ENCODE data around the gene P2RX3. TPM values are rescaled to one million over a fixed set of nuclear protein-coding genes. Genes with fewer than 3 reads are reported as not detected.

P2RX3 gene
- total and polyA plus RNA-seq, 9 donors, result 0.12 to 0.13 TPM; not detected in 7

DNA sequence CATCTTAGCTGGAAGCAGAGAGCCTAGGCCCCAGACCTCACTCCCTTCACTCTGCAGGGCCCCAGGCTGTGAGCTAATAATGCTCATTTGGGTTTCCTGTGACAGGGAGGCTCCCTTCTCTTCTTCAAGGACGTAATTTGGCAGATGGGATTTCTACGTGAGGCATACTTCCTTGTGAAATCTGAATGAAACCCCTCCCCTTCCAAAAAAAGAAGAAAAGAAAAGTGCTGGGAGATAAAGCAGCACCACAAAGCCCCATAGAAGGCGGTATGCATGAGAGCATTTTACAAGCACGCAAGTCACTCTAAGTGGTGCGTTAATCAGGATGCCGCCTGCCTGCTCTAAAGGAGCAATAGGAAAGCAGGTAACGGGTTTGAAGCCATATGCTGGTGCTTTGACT, 5.7 kb downstream of the P2RX3 start:
- no peaks in the 10 kb centered on the region for H3K4me1 ChIP-seq (ENCODE audit: insufficient read depth)
- no peak overlapping the region for H3K27ac ChIP-seq
- no peak overlapping the region for H3K4me3 ChIP-seq
- DNase-seq, result no peak
- 66 to 72% (median 70%) methylated on average over 7 of the region's 7 CpGs for WGBS, 3 donors
- TF ChIP-seq, protein P1, sequence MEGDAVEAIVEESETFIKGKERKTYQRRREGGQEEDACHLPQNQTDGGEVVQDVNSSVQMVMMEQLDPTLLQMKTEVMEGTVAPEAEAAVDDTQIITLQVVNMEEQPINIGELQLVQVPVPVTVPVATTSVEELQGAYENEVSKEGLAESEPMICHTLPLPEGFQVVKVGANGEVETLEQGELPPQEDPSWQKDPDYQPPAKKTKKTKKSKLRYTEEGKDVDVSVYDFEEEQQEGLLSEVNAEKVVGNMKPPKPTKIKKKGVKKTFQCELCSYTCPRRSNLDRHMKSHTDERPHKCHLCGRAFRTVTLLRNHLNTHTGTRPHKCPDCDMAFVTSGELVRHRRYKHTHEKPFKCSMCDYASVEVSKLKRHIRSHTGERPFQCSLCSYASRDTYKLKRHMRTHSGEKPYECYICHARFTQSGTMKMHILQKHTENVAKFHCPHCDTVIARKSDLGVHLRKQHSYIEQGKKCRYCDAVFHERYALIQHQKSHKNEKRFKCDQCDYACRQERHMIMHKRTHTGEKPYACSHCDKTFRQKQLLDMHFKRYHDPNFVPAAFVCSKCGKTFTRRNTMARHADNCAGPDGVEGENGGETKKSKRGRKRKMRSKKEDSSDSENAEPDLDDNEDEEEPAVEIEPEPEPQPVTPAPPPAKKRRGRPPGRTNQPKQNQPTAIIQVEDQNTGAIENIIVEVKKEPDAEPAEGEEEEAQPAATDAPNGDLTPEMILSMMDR (IDR thresholded peaks at IDR 0.05), result no peak
- TF ChIP-seq EP300 (IDR thresholded peaks at IDR 0.05) (no peak), POLR2A (IDR thresholded peaks at IDR 0.05) (no peak)
- no peaks in the 10 kb centered on the region for H3K27me3 ChIP-seq
- no peaks in the 10 kb centered on the region for H3K36me3 ChIP-seq
- no peaks in the 10 kb centered on the region for H3K9me3 ChIP-seq
- intact Hi-C loops (cut with DNase I), result no loop called here

DNA sequence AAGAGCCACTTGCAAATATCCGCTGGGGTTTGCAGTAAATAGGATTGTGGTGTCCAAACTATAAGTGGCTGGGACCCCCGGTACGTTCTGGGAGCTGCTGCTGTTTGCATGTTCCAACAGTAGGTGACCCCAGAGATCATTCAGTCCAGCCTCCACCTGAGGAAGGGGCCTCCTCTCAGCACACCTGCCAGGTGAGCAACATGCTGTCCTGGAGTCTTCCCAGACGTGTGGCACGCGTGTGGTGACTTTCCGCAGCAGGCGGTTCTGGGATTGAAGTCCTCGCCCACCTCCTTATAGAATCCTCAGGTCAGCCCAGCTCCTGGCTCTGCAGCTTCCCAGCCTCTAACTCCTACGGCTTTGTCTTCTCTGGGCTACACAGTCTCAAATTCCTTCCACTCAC, 6.7 kb downstream of the P2RX3 start:
- H3K9me3 ChIP-seq, result no peaks in the 10 kb centered on the region
- no peaks in the 10 kb centered on the region for H3K27me3 ChIP-seq
- no peak overlapping the region for H3K27ac ChIP-seq
- no peak for DNase-seq
- no peak overlapping the region for H3K4me3 ChIP-seq
- intact Hi-C loops (cut with DNase I), result no loop called here
- peaks cover 3% of the 10 kb centered on the region for H3K4me1 ChIP-seq (ENCODE audit: insufficient read depth)
- 89 to 95% (median 92%) methylated on average over 10 of the region's 10 CpGs for WGBS, 3 donors
- H3K36me3 ChIP-seq, result no peaks in the 10 kb centered on the region
- TF ChIP-seq EP300 (IDR thresholded peaks at IDR 0.05), result no peak
- TF ChIP-seq, protein P1 (IDR thresholded peaks at IDR 0.05), result no peak

DNA sequence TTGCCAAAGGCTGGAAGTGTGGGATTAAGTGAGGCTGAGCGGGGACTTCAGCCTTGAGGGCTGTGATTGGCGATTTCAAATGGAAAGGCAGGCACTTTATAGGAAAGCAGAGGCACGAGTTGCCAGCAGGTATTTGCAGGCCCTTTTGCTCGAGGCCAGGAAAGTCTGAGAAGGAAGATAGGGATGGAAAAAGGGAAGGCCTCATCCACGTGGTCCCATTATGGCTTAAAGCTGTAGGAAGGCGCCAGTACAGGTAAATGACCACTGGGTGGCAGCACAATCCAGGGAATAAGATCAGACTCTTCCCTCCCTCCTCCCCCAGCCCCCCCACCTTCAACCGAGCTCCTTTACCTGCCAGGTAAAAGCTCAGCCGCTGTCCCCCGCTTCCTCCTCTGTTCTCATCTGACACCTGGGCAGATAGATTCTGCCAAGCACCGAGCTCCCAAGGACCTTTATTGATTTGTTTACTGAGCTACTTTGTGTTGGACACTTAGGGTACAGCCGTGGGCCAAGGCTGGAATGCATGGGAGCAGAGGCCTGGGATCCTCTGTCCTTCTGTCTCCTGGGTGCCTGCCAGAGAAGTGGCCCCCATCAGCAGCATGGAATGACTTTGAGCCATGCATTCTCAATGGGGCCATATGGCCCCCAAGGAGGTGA, 7.5 kb downstream of the P2RX3 start:
- Histone ChIP-seq H3K27me3 (no peaks in the 10 kb centered on the region), H3K36me3 (no peaks in the 10 kb centered on the region), H3K4me1 (ENCODE audit: insufficient read depth) (peaks cover 3% of the 10 kb centered on the region), H3K27ac (no peak overlapping the region), H3K4me3 (no peak overlapping the region), H3K9me3 (no peaks in the 10 kb centered on the region)
- intact Hi-C loops (cut with DNase I), result no loop called here
- WGBS, 3 donors, result 20 to 24% (median 22%) methylated on average over 11 of the region's 11 CpGs
- TF ChIP-seq, protein P1 (IDR thresholded peaks at IDR 0.05), result peak in 2 of 3 donors; percentile 23 to 54
- TF ChIP-seq POLR2A (IDR thresholded peaks at IDR 0.05) (no peak), EP300 (IDR thresholded peaks at IDR 0.05) (no peak)
- peak in 4 of 5 donors; percentile 30 to 69 (median 54) for DNase-seq

DNA sequence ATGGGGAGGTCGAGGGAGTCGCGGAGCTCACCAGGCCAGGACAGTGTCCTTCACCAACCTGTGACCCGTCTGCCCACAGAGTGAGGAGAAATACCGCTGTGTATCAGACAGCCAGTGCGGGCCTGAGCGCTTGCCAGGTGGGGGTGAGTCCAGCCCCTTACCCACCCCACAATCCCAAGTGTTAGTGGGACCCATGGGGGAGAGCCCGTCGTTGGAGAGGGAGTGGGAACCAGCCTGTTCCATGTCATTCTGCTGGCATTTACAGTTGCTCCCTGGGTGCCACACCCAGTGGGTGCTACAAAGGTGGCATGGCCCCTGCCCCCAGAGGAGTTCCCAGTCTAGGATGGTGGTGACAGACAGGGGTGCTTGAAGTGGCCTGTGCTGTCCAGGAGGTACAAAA, 9.2 kb downstream of the P2RX3 start:
- 73 to 85% (median 75%) methylated on average over 9 of the region's 9 CpGs for WGBS, 3 donors
- Histone ChIP-seq H3K36me3 (no peaks in the 10 kb centered on the region), H3K27me3 (no peaks in the 10 kb centered on the region), H3K9me3 (no peaks in the 10 kb centered on the region), H3K4me3 (no peak overlapping the region), H3K27ac (no peak overlapping the region), H3K4me1 (ENCODE audit: insufficient read depth) (peaks cover 3% of the 10 kb centered on the region)
- intact Hi-C loops (cut with DNase I), result no loop called here
- TF ChIP-seq EP300 (IDR thresholded peaks at IDR 0.05), result no peak
- TF ChIP-seq, protein P1 (IDR thresholded peaks at IDR 0.05), result no peak
- TF ChIP-seq POLR2A (IDR thresholded peaks at IDR 0.05), result no peak
- no peak for DNase-seq

All from ovary (tissue), 9 donors.